CD14-positive monocyte (primary cell): ENCODE measurements around the gene CREG2. TPM values are rescaled to one million over a fixed set of nuclear protein-coding genes. Genes with fewer than 3 reads are reported as not detected.

Experiments
- DNase-seq, 3 donors: peaks; one replicate each; pipeline ENCODE4 v3.0.0-alpha.2; 2011 to 2022
- H2AFZ ChIP-seq: 2 replicates; pipeline ENCODE4 v1.6.0; 2012; ENCODE audit warnings: mild to moderate bottlenecking, low read depth, low read length, inconsistent platforms; ENCODE audit not compliant: insufficient read depth, poor library complexity, severe bottlenecking
- H3K27ac ChIP-seq, 2 donors: 1 replicate in 1 of 2; 2 replicates in 1 of 2; pipeline ENCODE4 v1.5.1; 2012 to 2013; ENCODE audit warnings: low read length in 2 of 2, control low read depth in 1 of 2, inconsistent platforms in 1 of 2, low read depth in 1 of 2, mild to moderate bottlenecking in 1 of 2
- H3K27me3 ChIP-seq, 2 donors: one replicate each; pipeline versions ENCODE4 v1.6.0 to v1.6.1; 2011 to 2013; ENCODE audit warnings: low read length in 2 of 2; ENCODE audit not compliant: control insufficient read depth in 2 of 2, insufficient read depth in 2 of 2
- H3K36me3 ChIP-seq, 2 donors: replicated peaks in 1 of 2; 1 replicate in 1 of 2; 2 replicates in 1 of 2; pipeline versions ENCODE4 v1.5.1 to v1.6.1; 2012 to 2013; ENCODE audit warnings: low read length in 2 of 2, control low read depth in 1 of 2, inconsistent platforms in 1 of 2, mild to moderate bottlenecking in 1 of 2; ENCODE audit not compliant: insufficient read depth in 2 of 2, control insufficient read depth in 1 of 2
- H3K4me1 ChIP-seq, 2 donors: 1 replicate in 1 of 2; 2 replicates in 1 of 2; pipeline versions ENCODE4 v1.5.1 to v1.6.1; 2012 to 2013; ENCODE audit warnings: low read length in 2 of 2, control low read depth in 1 of 2, inconsistent platforms in 1 of 2, mild to moderate bottlenecking in 1 of 2, moderate library complexity in 1 of 2; ENCODE audit not compliant: insufficient read depth in 2 of 2, control insufficient read depth in 1 of 2
- H3K4me2 ChIP-seq: replicated peaks from 2 replicates; pipeline ENCODE3; 2012; ENCODE audit warnings: low read length, moderate library complexity, mild to moderate bottlenecking; ENCODE audit not compliant: poor library complexity, severe bottlenecking; ENCODE audit errors: extremely low read depth
- H3K4me3 ChIP-seq, 3 experiments: fragments of 200-600 bp in 1 of 3; sonication (generic) in 1 of 3; replicated peaks in 1 of 3; 1 replicate in 2 of 3; 2 replicates in 1 of 3; pipeline ENCODE4 v1.5.1; 2011 to 2013; ENCODE audit warnings: low read length in 3 of 3, mild to moderate bottlenecking in 3 of 3, control low read depth in 2 of 3, low read depth in 2 of 3, inconsistent platforms in 1 of 3, moderate library complexity in 1 of 3
- H3K79me2 ChIP-seq: 2 replicates; pipeline ENCODE4 v1.6.0; 2012; ENCODE audit warnings: mild to moderate bottlenecking, control low read depth, inconsistent platforms, low read length, moderate library complexity; ENCODE audit not compliant: insufficient read depth
- H3K9ac ChIP-seq: 2 replicates; pipeline ENCODE4 v1.6.0; 2017; ENCODE audit warnings: low read length, mild to moderate bottlenecking; ENCODE audit not compliant: insufficient read depth, poor library complexity, severe bottlenecking
- H3K9me3 ChIP-seq, 2 donors: replicated peaks in 1 of 2; 1 replicate in 1 of 2; 2 replicates in 1 of 2; pipeline versions ENCODE4 v1.5.1 to v1.6.1; 2012 to 2013; ENCODE audit warnings: low read length in 2 of 2, control low read depth in 1 of 2; ENCODE audit not compliant: control insufficient read depth in 1 of 2, insufficient read depth in 1 of 2
- H4K20me1 ChIP-seq: 2 replicates; pipeline ENCODE4 v1.6.0; 2012; ENCODE audit warnings: mild to moderate bottlenecking, low read length, control low read depth, moderate library complexity; ENCODE audit not compliant: insufficient read depth
- H3K27ac Mint-ChIP-seq, 7 donors: one replicate each; pipeline ENCODE4 v1.8.0; 2020; ENCODE audit warnings: mild to moderate bottlenecking in 7 of 7, mixed read lengths in 7 of 7, moderate library complexity in 6 of 7, inconsistent platforms in 2 of 7
- H3K27me3 Mint-ChIP-seq, 3 donors: one replicate each; pipeline ENCODE4 v1.8.0; 2021 to 2022; ENCODE audit warnings: low read depth in 3 of 3, mild to moderate bottlenecking in 3 of 3, mixed read lengths in 3 of 3, moderate library complexity in 3 of 3, inconsistent platforms in 1 of 3
- H3K36me3 Mint-ChIP-seq, 2 donors: one replicate each; pipeline ENCODE4 v1.8.0; 2020; ENCODE audit warnings: mixed read lengths in 2 of 2, inconsistent platforms in 1 of 2, mild to moderate bottlenecking in 1 of 2
- H3K4me1 Mint-ChIP-seq: one replicate; pipeline ENCODE4 v1.8.0; 2020; ENCODE audit warnings: mild to moderate bottlenecking, mixed read lengths
- H3K4me3 Mint-ChIP-seq, 2 donors: one replicate each; pipeline ENCODE4 v1.8.0; 2020; ENCODE audit warnings: mild to moderate bottlenecking in 2 of 2, mixed read lengths in 2 of 2, moderate library complexity in 1 of 2
- H3K9me3 Mint-ChIP-seq, 7 donors: one replicate each; pipeline ENCODE4 v1.8.0; 2020 to 2022; ENCODE audit warnings: mixed read lengths in 7 of 7, mild to moderate bottlenecking in 6 of 7, moderate library complexity in 6 of 7, inconsistent platforms in 2 of 7
- CTCF ChIP-seq: fragments of 200-600 bp; IDR thresholded peaks from one replicate; pipeline ENCODE4 v1.8.0; 2022; ENCODE audit warnings: antibody characterized with exemption, mild to moderate bottlenecking
- WGBS: methylation state at CpG from one replicate; pipeline ENCODE4 v1.1.5; 2013; ENCODE audit warnings: missing lambda C conversion rate; ENCODE audit not compliant: insufficient coverage; 5-methylcytosine and 5-hydroxymethylcytosine counted together
- intact Hi-C, 2 donors: fragments of 100-400 bp; cut with micrococcal nuclease; formaldehyde crosslinking; loops; one replicate each; pipeline versions ENCODE4 v1.15.0 to v1.15.1; 2023
- polyA plus RNA-seq, 3 donors: library from polyadenylated mRNA; depleted of rRNA in 1 of 3; unstranded in 2 of 3; stranded (reverse) in 1 of 3; fragments of 300-500 nt in 2 of 3; fragments of >200 nt in 1 of 3; fragmentation: Illumina TruSeq in 2 of 3; gene quantifications; 1 replicate in 2 of 3; 2 replicates in 1 of 3; pipeline ENCODE4 v1.2.3, GENCODE V29; 2012 to 2021

Gene CREG2
- polyA plus RNA-seq, 3 donors: not detected

DNA sequence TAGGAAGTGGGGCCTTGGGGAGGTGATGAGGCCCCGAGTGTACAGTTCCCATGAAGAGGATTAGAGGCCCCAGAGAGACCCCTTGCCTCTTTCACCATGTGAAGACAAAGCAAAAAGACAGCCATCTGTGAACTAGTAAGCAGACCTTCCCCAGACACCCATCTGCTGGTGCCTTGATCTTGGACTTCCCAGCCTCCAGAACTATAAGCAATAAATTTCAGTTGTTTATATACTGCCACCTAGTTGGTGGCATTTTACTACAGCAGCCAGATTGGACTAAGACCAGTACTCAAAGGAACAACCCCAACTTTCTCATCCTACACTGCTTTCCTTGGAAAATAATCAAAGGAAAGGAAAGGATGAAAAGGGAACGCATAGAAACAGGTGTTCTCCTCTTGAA lies 27.9 kb upstream of the CREG2 start:
- Histone ChIP-seq H2AFZ (no peak overlapping the region), H3K4me1 (peaks cover under 1 to 4% of the 10 kb centered on the region in 2 donors), H3K9me3 (peaks cover 0 to 6% of the 10 kb centered on the region in 2 donors), H3K4me2 (no peak overlapping the region), H3K79me2 (no peaks in the 10 kb centered on the region), H4K20me1 (no peaks in the 10 kb centered on the region), H3K27ac (no peak overlapping the region), H3K36me3 (no peaks in the 10 kb centered on the region), H3K4me3 (no peak overlapping the region), H3K9ac (no peak overlapping the region), H3K27me3 (no peaks in the 10 kb centered on the region)
- Mint-ChIP-seq H3K4me1 (peaks cover 4% of the 10 kb centered on the region), H3K36me3 (peaks cover 9 to 17% of the 10 kb centered on the region in 2 donors), H3K27ac (no peak overlapping the region), H3K9me3 (peaks cover 6 to 10% (median 9%) of the 10 kb centered on the region in 7 donors), H3K4me3 (no peak overlapping the region), H3K27me3 (peaks cover 0 to 1% (median 0%) of the 10 kb centered on the region in 3 donors)
- DNase-seq: no peak
- WGBS: no CpG with 5 or more reads among the region's 2 CpGs
- no peak for TF ChIP-seq CTCF
- intact Hi-C loops: no loop called here

DNA sequence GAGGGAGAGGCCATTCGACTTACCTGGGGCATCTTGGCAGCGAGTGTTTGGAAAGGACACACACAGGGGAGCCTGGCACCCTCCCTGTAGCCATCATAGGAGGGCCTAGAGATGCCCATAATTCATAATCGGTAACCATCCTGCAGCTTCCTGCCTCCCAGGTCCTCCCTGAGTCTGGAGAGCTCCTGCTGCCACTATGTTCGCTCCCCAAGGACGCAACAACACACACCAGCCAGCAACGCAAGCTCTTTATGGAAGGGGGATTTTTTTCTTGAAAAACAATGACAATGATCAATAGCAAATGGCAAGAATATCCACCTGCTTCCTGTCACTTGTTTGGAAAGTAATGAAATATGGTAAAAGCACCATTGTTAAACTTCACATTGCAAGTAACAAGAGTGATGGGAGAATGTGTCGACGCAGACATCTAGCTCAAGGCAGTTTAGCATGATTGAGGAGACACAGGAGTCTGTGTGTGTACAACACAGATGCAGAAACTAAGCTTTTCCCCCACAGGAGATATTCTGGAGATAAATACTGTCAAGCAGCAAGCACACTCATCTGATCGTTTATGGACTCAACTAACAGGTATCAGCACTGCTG lies 24.9 kb upstream of the CREG2 start:
- H3K79me2 ChIP-seq: no peaks in the 10 kb centered on the region
- intact Hi-C loops: no loop called here
- no peak overlapping the region for H2AFZ ChIP-seq
- H3K27me3 ChIP-seq: no peaks in the 10 kb centered on the region
- H3K4me3 ChIP-seq: no peak overlapping the region
- Mint-ChIP-seq H3K9me3 (peaks cover 6 to 11% (median 9%) of the 10 kb centered on the region in 7 donors), H3K27me3 (peaks cover 0 to 4% (median under 1%) of the 10 kb centered on the region in 3 donors), H3K4me3 (no peak overlapping the region), H3K27ac (no peak overlapping the region), H3K36me3 (peaks cover 9 to 16% of the 10 kb centered on the region in 2 donors), H3K4me1 (peaks cover under 1% of the 10 kb centered on the region)
- H3K27ac ChIP-seq: no peak overlapping the region
- 91% methylated on average over 4 of the region's 9 CpGs for WGBS
- H3K36me3 ChIP-seq: no peaks in the 10 kb centered on the region
- no peak for DNase-seq
- peaks cover 0 to 6% of the 10 kb centered on the region in 2 donors for H3K9me3 ChIP-seq
- no peak overlapping the region for H3K9ac ChIP-seq
- no peaks in the 10 kb centered on the region for H4K20me1 ChIP-seq
- H3K4me1 ChIP-seq: peaks cover 0 to under 1% of the 10 kb centered on the region in 2 donors
- TF ChIP-seq CTCF: no peak
- H3K4me2 ChIP-seq: no peak overlapping the region
